WTC11 (cell line): Measurements from ENCODE around the gene C19orf47. TPM values are rescaled to one million over a fixed set of nuclear protein-coding genes. Genes with fewer than 3 reads are reported as not detected.
"Not testable (repeated sequence)": the region's sequence is repeated elsewhere in the genome, so short reads cannot be mapped to it uniquely, and the experiment has no call there.

Source experiments
- ATAC-seq: fragments of 200-7000 bp; cut with Tn5 transposase; 2 replicates; pipeline ENCODE4 v1.10.0; 2021; ENCODE audit warnings: mild to moderate bottlenecking, moderate library complexity
- CTCF ChIA-PET: fragments of 300-600 bp; sonication (Branson Sonifier 250); formaldehyde crosslinking; loops from one replicate; lab custom pipeline; 2021; ENCODE audit warnings: antibody characterized with exemption; lab: Charles Lee
- POLR2A ChIA-PET: fragments of 350-600 bp; sonication (Branson Sonifier 250); formaldehyde crosslinking; loops from one replicate; lab custom pipeline; 2021; ENCODE audit warnings: antibody characterized with exemption; lab: Charles Lee
- DNase-seq: peaks from one replicate; pipeline ENCODE4 v3.0.0; 2021; ENCODE audit warnings: low spot score
- H3K27ac Mint-ChIP-seq: 2 replicates; pipeline ENCODE4 v1.8.0; 2021; ENCODE audit warnings: mixed read lengths
- H3K27me3 Mint-ChIP-seq: 2 replicates; pipeline ENCODE4 v1.8.0; 2021; ENCODE audit warnings: low read depth, mild to moderate bottlenecking, moderate library complexity, mixed read lengths
- H3K36me3 Mint-ChIP-seq: 2 replicates; pipeline ENCODE4 v1.8.0; 2021; ENCODE audit warnings: mixed read lengths
- H3K4me1 Mint-ChIP-seq: 2 replicates; pipeline ENCODE4 v1.8.0; 2022; ENCODE audit warnings: mixed read lengths
- H3K4me3 Mint-ChIP-seq: 2 replicates; pipeline ENCODE4 v1.8.0; 2021; ENCODE audit warnings: mild to moderate bottlenecking, moderate library complexity, mixed read lengths
- H3K9me3 Mint-ChIP-seq: 2 replicates; pipeline ENCODE4 v1.8.0; 2021; ENCODE audit warnings: mixed read lengths
- CREB1 ChIP-seq: sonication (generic); formaldehyde crosslinking; IDR thresholded peaks from 2 replicates; pipeline ENCODE4 v1.8.0; 2023; ENCODE audit warnings: mild to moderate bottlenecking, missing genetic modification reagents
- ELF4 ChIP-seq: sonication (generic); formaldehyde crosslinking; IDR thresholded peaks from 2 replicates; pipeline ENCODE4 v1.8.1; 2022; ENCODE audit warnings: low read depth, mild to moderate bottlenecking, moderate library complexity, missing genetic modification reagents
- ESRRA ChIP-seq: sonication (generic); formaldehyde crosslinking; IDR thresholded peaks from 2 replicates; pipeline ENCODE4 v1.8.1; 2022; ENCODE audit warnings: mild to moderate bottlenecking, missing genetic modification reagents, borderline replicate concordance
- HMGA2 ChIP-seq: fragments of 250-450 bp; sonication (Bioruptor Pico); IDR thresholded peaks from 2 replicates; pipeline ENCODE4 v1.4.0; 2021; ENCODE audit warnings: mild to moderate bottlenecking, moderate library complexity
- NFATC4 ChIP-seq: fragments of 250-450 bp; sonication (Bioruptor Pico); IDR thresholded peaks from 2 replicates; pipeline ENCODE4 v1.9.0; 2021; ENCODE audit warnings: mild to moderate bottlenecking
- NFYB ChIP-seq: sonication (generic); formaldehyde crosslinking; conservative IDR thresholded peaks from 2 replicates; pipeline ENCODE4 v1.8.0; 2022; ENCODE audit warnings: low read depth, missing genetic modification reagents
- NR1H2 ChIP-seq: sonication (generic); formaldehyde crosslinking; IDR thresholded peaks from 2 replicates; pipeline ENCODE4 v1.9.0; 2021; ENCODE audit warnings: mild to moderate bottlenecking, moderate library complexity, missing genetic modification reagents
- NR3C1 ChIP-seq: sonication (generic); formaldehyde crosslinking; conservative IDR thresholded peaks from 2 replicates; pipeline ENCODE4 v1.8.1; 2023; ENCODE audit warnings: low read depth, mild to moderate bottlenecking, missing genetic modification reagents
- ZNF219 ChIP-seq: sonication (generic); formaldehyde crosslinking; IDR thresholded peaks from 2 replicates; pipeline ENCODE4 v1.8.0; 2023; ENCODE audit warnings: missing genetic modification reagents, mild to moderate bottlenecking, borderline replicate concordance
- ZNF423 ChIP-seq: fragments of 250-450 bp; sonication (Bioruptor Pico); IDR thresholded peaks from 2 replicates; pipeline ENCODE4 v2.1.2; 2022; ENCODE audit warnings: mild to moderate bottlenecking, moderate library complexity
- ZNF671 ChIP-seq: fragments of 250-450 bp; sonication (Bioruptor Pico); IDR thresholded peaks from 2 replicates; pipeline ENCODE4 v1.8.0; 2021; ENCODE audit warnings: mild to moderate bottlenecking
- total RNA-seq: library from RNA; stranded (reverse); gene quantifications from 3 replicates; pipeline ENCODE4 v1.2.3, GENCODE V29; 2021
- TF ChIP-seq, protein P1 (sequence below): fragments of 250-450 bp; sonication (Bioruptor Pico); conservative IDR thresholded peaks from 2 replicates; pipeline ENCODE4 v1.9.0; 2021; ENCODE audit warnings: mild to moderate bottlenecking
- TF ChIP-seq, protein P2 (sequence below): sonication (generic); formaldehyde crosslinking; IDR thresholded peaks from 2 replicates; pipeline ENCODE4 v1.8.1; 2023; ENCODE audit warnings: mild to moderate bottlenecking, missing genetic modification reagents, moderate library complexity
- TF ChIP-seq, protein P3 (sequence below): sonication (generic); formaldehyde crosslinking; IDR thresholded peaks from 2 replicates; pipeline ENCODE4 v1.8.0; 2023; ENCODE audit warnings: missing genetic modification reagents, mild to moderate bottlenecking, borderline replicate concordance
- TF ChIP-seq, protein P4 (sequence below): sonication (generic); formaldehyde crosslinking; IDR thresholded peaks from 2 replicates; pipeline ENCODE4 v1.8.1; 2023; ENCODE audit warnings: mild to moderate bottlenecking, missing genetic modification reagents
- TF ChIP-seq, protein P5 (sequence below): sonication (generic); formaldehyde crosslinking; IDR thresholded peaks from 2 replicates; pipeline ENCODE4 v1.8.0; 2022; ENCODE audit warnings: mild to moderate bottlenecking, missing genetic modification reagents
- TF ChIP-seq, protein P6 (sequence below): sonication (generic); formaldehyde crosslinking; IDR thresholded peaks from 2 replicates; pipeline ENCODE4 v1.8.1; 2022; ENCODE audit warnings: mild to moderate bottlenecking, missing genetic modification reagents, moderate library complexity, borderline replicate concordance
- TF ChIP-seq, protein P7 (sequence below): fragments of 250-450 bp; sonication (Bioruptor Pico); IDR thresholded peaks from 2 replicates; pipeline ENCODE4 v1.8.0; 2021; ENCODE audit warnings: mild to moderate bottlenecking

The C19orf47 gene
- total RNA-seq, 1 experiment from 2014 or later, result 15.6 TPM

DNA sequence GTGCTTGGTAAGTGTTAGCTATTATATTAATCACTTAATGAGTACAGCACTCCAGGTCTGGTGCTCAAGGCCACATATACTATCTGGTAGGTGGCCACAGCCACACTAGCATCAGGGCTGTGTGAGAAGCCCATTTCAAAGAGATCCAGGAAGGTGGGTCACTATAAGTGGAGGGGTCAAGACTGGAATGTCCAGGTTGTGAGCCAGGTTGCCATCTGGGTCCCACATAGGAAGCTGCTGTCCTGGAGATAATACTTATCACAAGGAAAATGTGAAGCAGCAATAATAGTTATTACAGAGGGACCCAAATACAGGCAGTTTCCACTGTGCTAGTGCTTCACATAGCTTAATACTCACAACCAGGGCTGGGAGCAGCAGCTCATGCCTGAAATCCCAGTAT is 13.1 kb downstream of the C19orf47 start (continued):
- TF ChIP-seq, protein P1, sequence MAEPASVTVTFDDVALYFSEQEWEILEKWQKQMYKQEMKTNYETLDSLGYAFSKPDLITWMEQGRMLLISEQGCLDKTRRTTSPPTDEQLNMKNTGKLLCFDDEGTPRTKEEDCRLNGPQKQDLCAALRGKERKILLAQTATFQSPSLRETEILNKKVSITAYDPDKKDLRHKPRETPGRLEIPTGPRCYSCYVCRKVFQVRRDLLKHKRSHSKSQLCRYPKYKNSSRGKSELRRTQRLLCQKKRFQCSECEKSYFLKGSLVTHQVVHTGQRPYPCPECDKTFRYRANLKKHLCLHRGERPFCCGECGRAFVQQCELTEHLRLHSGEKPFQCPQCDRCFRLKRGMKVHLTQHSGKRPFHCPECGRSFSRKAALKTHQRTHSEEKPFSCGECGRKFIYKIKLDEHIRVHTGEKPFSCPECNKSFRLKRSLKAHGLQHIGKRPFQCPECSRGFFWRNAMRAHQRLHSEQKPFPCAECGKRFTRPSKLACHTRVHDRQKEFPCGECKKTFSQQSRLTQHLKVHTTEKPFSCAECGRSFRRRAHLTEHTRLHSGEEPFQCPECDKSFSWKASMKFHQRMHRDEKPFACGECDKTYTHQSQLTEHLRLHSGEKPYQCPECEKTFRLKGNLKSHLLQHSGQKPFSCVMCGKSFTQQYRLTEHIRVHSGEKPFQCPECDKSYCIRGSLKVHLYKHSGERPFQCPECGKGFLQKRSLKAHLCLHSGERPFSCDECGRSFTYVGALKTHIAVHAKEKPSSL (CRISPR knock-in tag), result no peak
- TF ChIP-seq ZNF423 (CRISPR knock-in tag), result no peak
- no peak for TF ChIP-seq ZNF219 (CRISPR knock-in tag)
- TF ChIP-seq NFATC4 (CRISPR knock-in tag), result no peak
- TF ChIP-seq NR3C1 (CRISPR knock-in tag), result no peak
- TF ChIP-seq, protein P2, sequence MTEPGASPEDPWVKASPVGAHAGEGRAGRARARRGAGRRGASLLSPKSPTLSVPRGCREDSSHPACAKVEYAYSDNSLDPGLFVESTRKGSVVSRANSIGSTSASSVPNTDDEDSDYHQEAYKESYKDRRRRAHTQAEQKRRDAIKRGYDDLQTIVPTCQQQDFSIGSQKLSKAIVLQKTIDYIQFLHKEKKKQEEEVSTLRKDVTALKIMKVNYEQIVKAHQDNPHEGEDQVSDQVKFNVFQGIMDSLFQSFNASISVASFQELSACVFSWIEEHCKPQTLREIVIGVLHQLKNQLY (CRISPR knock-in tag), result no peak
- TF ChIP-seq, protein P3, sequence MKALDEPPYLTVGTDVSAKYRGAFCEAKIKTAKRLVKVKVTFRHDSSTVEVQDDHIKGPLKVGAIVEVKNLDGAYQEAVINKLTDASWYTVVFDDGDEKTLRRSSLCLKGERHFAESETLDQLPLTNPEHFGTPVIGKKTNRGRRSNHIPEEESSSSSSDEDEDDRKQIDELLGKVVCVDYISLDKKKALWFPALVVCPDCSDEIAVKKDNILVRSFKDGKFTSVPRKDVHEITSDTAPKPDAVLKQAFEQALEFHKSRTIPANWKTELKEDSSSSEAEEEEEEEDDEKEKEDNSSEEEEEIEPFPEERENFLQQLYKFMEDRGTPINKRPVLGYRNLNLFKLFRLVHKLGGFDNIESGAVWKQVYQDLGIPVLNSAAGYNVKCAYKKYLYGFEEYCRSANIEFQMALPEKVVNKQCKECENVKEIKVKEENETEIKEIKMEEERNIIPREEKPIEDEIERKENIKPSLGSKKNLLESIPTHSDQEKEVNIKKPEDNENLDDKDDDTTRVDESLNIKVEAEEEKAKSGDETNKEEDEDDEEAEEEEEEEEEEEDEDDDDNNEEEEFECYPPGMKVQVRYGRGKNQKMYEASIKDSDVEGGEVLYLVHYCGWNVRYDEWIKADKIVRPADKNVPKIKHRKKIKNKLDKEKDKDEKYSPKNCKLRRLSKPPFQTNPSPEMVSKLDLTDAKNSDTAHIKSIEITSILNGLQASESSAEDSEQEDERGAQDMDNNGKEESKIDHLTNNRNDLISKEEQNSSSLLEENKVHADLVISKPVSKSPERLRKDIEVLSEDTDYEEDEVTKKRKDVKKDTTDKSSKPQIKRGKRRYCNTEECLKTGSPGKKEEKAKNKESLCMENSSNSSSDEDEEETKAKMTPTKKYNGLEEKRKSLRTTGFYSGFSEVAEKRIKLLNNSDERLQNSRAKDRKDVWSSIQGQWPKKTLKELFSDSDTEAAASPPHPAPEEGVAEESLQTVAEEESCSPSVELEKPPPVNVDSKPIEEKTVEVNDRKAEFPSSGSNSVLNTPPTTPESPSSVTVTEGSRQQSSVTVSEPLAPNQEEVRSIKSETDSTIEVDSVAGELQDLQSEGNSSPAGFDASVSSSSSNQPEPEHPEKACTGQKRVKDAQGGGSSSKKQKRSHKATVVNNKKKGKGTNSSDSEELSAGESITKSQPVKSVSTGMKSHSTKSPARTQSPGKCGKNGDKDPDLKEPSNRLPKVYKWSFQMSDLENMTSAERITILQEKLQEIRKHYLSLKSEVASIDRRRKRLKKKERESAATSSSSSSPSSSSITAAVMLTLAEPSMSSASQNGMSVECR (CRISPR knock-in tag), result no peak

DNA sequence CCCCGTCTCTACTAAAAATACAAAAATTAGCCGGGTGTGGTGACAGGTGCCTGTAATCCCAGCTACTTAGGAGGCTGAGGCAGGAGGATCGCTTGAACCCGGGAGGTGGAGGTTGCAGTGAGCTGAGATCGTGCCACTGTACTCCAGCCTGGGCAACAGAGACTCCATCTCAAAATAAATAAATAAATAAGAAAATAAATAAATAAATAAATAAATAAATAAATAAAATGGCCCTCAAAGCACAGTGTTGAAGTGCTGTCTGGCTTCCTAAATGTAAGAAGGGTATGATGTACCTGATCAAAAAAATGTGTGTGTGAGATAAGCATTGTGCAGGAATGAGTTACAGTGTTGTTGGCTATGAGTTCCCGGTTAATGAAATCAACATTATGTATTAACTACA is 15.1 kb downstream of the C19orf47 start:
- 0 out of 2 replicates have a peak, but pooled peaks have one; percentile 41 for TF ChIP-seq HMGA2 (CRISPR knock-in tag)
- TF ChIP-seq, all 79 proteins: peak for 1; not testable (repeated sequence) for 78
- H3K27me3 Mint-ChIP-seq, H3K4me1 Mint-ChIP-seq, POLR2A ChIA-PET, H3K27ac Mint-ChIP-seq, H3K4me3 Mint-ChIP-seq, CTCF ChIA-PET, ATAC-seq, DNase-seq, H3K9me3 Mint-ChIP-seq: not testable (repeated sequence)
- peaks cover 34% of the 10 kb centered on the region for H3K36me3 Mint-ChIP-seq

DNA sequence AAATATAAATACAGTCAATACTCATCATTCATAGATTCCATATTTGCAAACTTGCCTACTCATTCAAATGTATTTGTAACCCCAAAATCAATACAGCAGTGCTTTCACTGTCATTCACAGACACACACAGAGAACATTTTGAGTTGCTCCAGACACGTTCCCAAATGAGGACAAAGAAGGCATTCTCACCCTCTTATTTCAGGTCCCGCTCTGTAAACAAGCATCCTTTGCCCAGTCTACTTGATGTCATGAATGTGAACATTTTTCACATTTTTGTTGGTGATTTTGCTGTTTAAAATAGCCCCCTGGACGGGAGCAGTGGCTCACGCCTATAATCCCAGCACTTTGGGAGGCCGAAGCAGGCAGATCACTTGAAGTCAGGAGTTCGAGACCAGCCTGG is 15.5 kb downstream of the C19orf47 start:
- H3K4me3 Mint-ChIP-seq, result no peak overlapping the region
- no peaks in the 10 kb centered on the region for H3K9me3 Mint-ChIP-seq
- CTCF ChIA-PET, result no interaction called here
- no peak overlapping the region for H3K27ac Mint-ChIP-seq
- POLR2A ChIA-PET, result no interaction called here
- H3K4me1 Mint-ChIP-seq, result no peaks in the 10 kb centered on the region
- H3K27me3 Mint-ChIP-seq, result no peaks in the 10 kb centered on the region
- DNase-seq (no peak), ATAC-seq (no peak)
- peaks cover 34% of the 10 kb centered on the region for H3K36me3 Mint-ChIP-seq
- TF ChIP-seq CREB1 (CRISPR knock-in tag) (no peak), ELF4 (CRISPR knock-in tag) (no peak), NR1H2 (CRISPR knock-in tag) (no peak), ESRRA (CRISPR knock-in tag) (no peak), NFATC4 (CRISPR knock-in tag) (no peak), NFYB (CRISPR knock-in tag) (no peak), ZNF671 (CRISPR knock-in tag) (no peak)
- TF ChIP-seq, protein P4, sequence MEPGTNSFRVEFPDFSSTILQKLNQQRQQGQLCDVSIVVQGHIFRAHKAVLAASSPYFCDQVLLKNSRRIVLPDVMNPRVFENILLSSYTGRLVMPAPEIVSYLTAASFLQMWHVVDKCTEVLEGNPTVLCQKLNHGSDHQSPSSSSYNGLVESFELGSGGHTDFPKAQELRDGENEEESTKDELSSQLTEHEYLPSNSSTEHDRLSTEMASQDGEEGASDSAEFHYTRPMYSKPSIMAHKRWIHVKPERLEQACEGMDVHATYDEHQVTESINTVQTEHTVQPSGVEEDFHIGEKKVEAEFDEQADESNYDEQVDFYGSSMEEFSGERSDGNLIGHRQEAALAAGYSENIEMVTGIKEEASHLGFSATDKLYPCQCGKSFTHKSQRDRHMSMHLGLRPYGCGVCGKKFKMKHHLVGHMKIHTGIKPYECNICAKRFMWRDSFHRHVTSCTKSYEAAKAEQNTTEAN (CRISPR knock-in tag), result no peak
- TF ChIP-seq, protein P5, sequence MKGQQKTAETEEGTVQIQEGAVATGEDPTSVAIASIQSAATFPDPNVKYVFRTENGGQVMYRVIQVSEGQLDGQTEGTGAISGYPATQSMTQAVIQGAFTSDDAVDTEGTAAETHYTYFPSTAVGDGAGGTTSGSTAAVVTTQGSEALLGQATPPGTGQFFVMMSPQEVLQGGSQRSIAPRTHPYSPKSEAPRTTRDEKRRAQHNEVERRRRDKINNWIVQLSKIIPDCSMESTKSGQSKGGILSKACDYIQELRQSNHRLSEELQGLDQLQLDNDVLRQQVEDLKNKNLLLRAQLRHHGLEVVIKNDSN (CRISPR knock-in tag), result no peak
- TF ChIP-seq, protein P6, sequence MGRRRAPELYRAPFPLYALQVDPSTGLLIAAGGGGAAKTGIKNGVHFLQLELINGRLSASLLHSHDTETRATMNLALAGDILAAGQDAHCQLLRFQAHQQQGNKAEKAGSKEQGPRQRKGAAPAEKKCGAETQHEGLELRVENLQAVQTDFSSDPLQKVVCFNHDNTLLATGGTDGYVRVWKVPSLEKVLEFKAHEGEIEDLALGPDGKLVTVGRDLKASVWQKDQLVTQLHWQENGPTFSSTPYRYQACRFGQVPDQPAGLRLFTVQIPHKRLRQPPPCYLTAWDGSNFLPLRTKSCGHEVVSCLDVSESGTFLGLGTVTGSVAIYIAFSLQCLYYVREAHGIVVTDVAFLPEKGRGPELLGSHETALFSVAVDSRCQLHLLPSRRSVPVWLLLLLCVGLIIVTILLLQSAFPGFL (CRISPR knock-in tag), result no peak
- TF ChIP-seq, protein P2 (CRISPR knock-in tag), result no peak
- TF ChIP-seq, protein P7, sequence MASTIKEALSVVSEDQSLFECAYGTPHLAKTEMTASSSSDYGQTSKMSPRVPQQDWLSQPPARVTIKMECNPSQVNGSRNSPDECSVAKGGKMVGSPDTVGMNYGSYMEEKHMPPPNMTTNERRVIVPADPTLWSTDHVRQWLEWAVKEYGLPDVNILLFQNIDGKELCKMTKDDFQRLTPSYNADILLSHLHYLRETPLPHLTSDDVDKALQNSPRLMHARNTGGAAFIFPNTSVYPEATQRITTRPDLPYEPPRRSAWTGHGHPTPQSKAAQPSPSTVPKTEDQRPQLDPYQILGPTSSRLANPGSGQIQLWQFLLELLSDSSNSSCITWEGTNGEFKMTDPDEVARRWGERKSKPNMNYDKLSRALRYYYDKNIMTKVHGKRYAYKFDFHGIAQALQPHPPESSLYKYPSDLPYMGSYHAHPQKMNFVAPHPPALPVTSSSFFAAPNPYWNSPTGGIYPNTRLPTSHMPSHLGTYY, result no peak
